Measurements from ENCODE around the gene TMPRSS11E.

TMPRSS11E gene

DNA sequence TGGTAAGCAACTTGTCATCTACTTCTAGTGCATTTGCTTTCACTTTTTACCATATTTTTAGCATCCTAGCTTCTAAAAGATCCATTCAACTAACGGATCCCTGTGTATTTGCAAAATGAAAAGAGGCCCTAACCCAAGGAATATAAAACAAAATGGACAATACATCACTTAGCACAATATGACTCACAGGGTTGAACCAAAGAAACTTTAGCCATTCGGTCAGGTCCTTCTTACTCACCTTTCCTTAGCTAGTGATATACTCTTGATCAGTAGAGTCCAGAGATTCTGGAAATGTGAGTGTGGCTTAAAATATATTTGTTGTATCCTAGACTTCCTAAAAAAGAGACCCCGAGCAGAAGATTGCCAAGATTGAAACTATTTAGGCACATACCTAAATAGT is 19.5 kb downstream of the TMPRSS11E start:
- peak; percentile 40; the same call in 1 of the 3 replicates for ATAC-seq (ENCODE audit: low read depth)
- Histone ChIP-seq H3K27me3 (ENCODE audit: insufficient read depth, poor library complexity, severe bottlenecking) (no peaks in the 10 kb centered on the region), H3K36me3 (ENCODE audit: low read depth) (no peaks in the 10 kb centered on the region), H3K9me3 (ENCODE audit: severe bottlenecking) (peaks cover 3% of the 10 kb centered on the region), H3K4me3 (ENCODE audit: severe bottlenecking) (no peak overlapping the region), H3K27ac (ENCODE audit: poor library complexity, severe bottlenecking) (peak overlapping the region; percentile 68), H3K4me1 (ENCODE audit: insufficient read depth, poor library complexity, severe bottlenecking) (peaks cover 40% of the 10 kb centered on the region)
- TF ChIP-seq, protein P1, sequence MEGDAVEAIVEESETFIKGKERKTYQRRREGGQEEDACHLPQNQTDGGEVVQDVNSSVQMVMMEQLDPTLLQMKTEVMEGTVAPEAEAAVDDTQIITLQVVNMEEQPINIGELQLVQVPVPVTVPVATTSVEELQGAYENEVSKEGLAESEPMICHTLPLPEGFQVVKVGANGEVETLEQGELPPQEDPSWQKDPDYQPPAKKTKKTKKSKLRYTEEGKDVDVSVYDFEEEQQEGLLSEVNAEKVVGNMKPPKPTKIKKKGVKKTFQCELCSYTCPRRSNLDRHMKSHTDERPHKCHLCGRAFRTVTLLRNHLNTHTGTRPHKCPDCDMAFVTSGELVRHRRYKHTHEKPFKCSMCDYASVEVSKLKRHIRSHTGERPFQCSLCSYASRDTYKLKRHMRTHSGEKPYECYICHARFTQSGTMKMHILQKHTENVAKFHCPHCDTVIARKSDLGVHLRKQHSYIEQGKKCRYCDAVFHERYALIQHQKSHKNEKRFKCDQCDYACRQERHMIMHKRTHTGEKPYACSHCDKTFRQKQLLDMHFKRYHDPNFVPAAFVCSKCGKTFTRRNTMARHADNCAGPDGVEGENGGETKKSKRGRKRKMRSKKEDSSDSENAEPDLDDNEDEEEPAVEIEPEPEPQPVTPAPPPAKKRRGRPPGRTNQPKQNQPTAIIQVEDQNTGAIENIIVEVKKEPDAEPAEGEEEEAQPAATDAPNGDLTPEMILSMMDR (IDR thresholded peaks at IDR 0.05; ENCODE audit: poor library complexity, severe bottlenecking): no peak
- no peak for DNase-seq (ENCODE audit: low spot score)

DNA sequence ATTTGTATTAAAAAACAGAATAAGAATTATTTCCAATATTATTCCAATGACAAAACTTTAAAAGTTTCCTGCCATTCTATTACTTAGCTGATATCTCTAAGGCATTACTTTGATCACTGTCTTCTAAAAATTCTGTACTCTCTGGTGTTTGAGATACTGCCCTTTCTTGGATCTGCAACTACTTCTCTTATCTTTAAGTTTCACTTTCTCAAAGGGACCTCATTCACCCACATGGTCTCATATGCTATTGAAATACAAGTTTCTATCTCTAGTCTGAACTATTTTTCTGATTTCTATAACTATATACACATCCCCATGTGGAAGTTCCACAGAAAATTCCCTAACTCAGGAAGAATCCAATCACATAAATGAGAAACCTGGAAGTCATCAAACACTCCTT is 22.2 kb downstream of the TMPRSS11E start:
- no peak overlapping the region for H3K4me3 ChIP-seq (ENCODE audit: severe bottlenecking)
- ATAC-seq (ENCODE audit: low read depth) (no peak), DNase-seq (ENCODE audit: low spot score) (no peak)
- TF ChIP-seq, protein P1 (IDR thresholded peaks at IDR 0.05; ENCODE audit: poor library complexity, severe bottlenecking): no peak
- no peaks in the 10 kb centered on the region for H3K27me3 ChIP-seq (ENCODE audit: insufficient read depth, poor library complexity, severe bottlenecking)
- H3K36me3 ChIP-seq (ENCODE audit: low read depth): no peaks in the 10 kb centered on the region
- peaks cover 27% of the 10 kb centered on the region for H3K4me1 ChIP-seq (ENCODE audit: insufficient read depth, poor library complexity, severe bottlenecking)
- no peak overlapping the region for H3K27ac ChIP-seq (ENCODE audit: poor library complexity, severe bottlenecking)
- peaks cover 3% of the 10 kb centered on the region for H3K9me3 ChIP-seq (ENCODE audit: severe bottlenecking)

DNA sequence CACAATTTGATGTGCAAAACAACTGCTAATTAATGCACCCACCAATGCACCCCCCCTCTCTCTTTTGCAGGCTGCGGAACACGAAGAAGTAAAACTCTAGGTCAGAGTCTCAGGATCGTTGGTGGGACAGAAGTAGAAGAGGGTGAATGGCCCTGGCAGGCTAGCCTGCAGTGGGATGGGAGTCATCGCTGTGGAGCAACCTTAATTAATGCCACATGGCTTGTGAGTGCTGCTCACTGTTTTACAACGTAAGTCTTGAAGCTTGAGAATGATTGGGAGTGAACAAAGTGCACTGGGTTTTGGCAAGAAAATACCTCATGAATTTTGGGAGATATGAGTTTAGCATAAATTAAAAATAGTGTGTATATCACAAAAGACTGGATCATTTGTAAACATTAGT is 28.9 kb downstream of the TMPRSS11E start:
- DNase-seq (ENCODE audit: low spot score) (no peak), ATAC-seq (ENCODE audit: low read depth) (no peak)
- Histone ChIP-seq H3K36me3 (ENCODE audit: low read depth) (no peaks in the 10 kb centered on the region), H3K27ac (ENCODE audit: poor library complexity, severe bottlenecking) (no peak overlapping the region), H3K4me1 (ENCODE audit: insufficient read depth, poor library complexity, severe bottlenecking) (no peaks in the 10 kb centered on the region), H3K4me3 (ENCODE audit: severe bottlenecking) (no peak overlapping the region), H3K27me3 (ENCODE audit: insufficient read depth, poor library complexity, severe bottlenecking) (no peaks in the 10 kb centered on the region), H3K9me3 (ENCODE audit: severe bottlenecking) (no peaks in the 10 kb centered on the region)
- TF ChIP-seq, protein P1 (IDR thresholded peaks at IDR 0.05; ENCODE audit: poor library complexity, severe bottlenecking): no peak

DNA sequence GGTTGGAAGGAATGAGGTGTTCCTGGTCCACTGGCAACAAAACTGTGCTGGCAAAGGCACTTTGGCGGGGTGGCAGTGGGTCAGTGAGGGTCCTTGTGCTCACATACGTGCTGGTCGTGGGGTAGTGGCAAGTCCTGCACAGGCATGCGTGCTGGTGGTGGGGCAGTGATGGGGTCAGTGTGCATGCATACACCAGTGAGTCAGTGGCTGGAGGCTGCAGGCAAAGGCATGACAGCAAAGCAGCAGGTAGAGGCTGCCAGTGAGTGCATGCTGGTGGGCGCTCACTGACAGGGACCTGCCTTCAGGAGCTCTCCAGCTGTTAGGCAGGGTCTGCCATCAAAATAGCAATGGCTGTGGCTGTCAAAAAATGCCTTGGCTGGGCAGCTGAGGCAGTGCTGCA is 42.1 kb downstream of the TMPRSS11E start:
- no peaks in the 10 kb centered on the region for H3K36me3 ChIP-seq (ENCODE audit: low read depth)
- no peak for DNase-seq (ENCODE audit: low spot score)
- no peaks in the 10 kb centered on the region for H3K9me3 ChIP-seq (ENCODE audit: severe bottlenecking)
- H3K27ac ChIP-seq (ENCODE audit: poor library complexity, severe bottlenecking): no peak overlapping the region
- H3K4me3 ChIP-seq (ENCODE audit: severe bottlenecking): no peak overlapping the region
- H3K4me1 ChIP-seq (ENCODE audit: insufficient read depth, poor library complexity, severe bottlenecking): no peaks in the 10 kb centered on the region
- H3K27me3 ChIP-seq (ENCODE audit: insufficient read depth, poor library complexity, severe bottlenecking): no peaks in the 10 kb centered on the region
- no peak for ATAC-seq (ENCODE audit: low read depth)
- TF ChIP-seq, protein P1 (IDR thresholded peaks at IDR 0.05; ENCODE audit: poor library complexity, severe bottlenecking): no peak

DNA sequence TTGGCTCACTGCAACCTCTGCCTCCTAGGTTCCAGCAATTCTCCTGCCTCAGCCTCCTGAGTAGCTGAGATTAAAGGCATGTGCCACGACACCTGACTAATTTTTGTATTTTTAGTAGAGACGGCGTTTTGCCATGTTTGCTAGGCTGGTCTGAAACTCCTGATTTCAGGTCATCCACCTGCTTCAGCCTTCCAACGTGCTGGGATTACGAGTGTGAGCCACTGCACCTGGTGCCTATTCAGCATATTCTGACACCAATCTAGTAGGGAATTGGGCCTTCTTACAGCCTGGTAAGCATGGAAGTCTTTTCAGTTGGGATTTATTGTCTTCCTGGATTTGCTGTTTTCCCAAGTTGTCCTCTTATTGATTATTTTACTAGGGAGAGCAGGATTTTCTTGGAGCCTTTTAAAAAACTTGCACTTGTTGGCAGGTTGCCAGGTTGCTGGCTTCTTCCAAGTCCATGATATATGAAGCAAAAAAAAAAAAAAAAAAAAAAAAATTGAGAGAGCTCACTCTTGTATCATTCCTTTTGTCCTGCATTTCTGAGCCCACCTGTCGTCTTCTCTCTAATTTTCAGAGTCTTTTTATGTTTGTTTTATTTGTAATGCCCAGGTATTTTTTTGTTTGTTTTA is 43.7 kb downstream of the TMPRSS11E start:
- no peaks in the 10 kb centered on the region for H3K27me3 ChIP-seq (ENCODE audit: insufficient read depth, poor library complexity, severe bottlenecking)
- no peak overlapping the region for H3K27ac ChIP-seq (ENCODE audit: poor library complexity, severe bottlenecking)
- no peaks in the 10 kb centered on the region for H3K4me1 ChIP-seq (ENCODE audit: insufficient read depth, poor library complexity, severe bottlenecking)
- TF ChIP-seq, protein P1 (IDR thresholded peaks at IDR 0.05; ENCODE audit: poor library complexity, severe bottlenecking): no peak
- no peak for DNase-seq (ENCODE audit: low spot score)
- H3K9me3 ChIP-seq (ENCODE audit: severe bottlenecking): no peaks in the 10 kb centered on the region
- no peak for ATAC-seq (ENCODE audit: low read depth)
- no peaks in the 10 kb centered on the region for H3K36me3 ChIP-seq (ENCODE audit: low read depth)
- H3K4me3 ChIP-seq (ENCODE audit: severe bottlenecking): no peak overlapping the region

Data from RWPE2 (cell line).